Ascending aorta (tissue), 2 donors: ENCODE results near the gene C2orf78. TPM values are rescaled to one million over a fixed set of nuclear protein-coding genes. Genes with fewer than 3 reads are reported as not detected.

Source experiments
- DNase-seq, 2 donors: peaks; one replicate each; pipeline ENCODE4 v3.0.0-alpha.2; 2019; ENCODE audit warnings: low spot score in 2 of 2
- H3K27ac ChIP-seq, 2 donors: fragments of 200-600 bp; sonication (generic); one replicate each; pipeline ENCODE4 v1.5.1; 2016 to 2017; ENCODE audit warnings: mild to moderate bottlenecking in 1 of 2
- H3K27me3 ChIP-seq: fragments of 200-600 bp; sonication (generic); one replicate; pipeline ENCODE4 v1.5.1; 2017
- H3K36me3 ChIP-seq, 2 donors: fragments of 200-600 bp; sonication (generic); one replicate each; pipeline ENCODE4 v1.5.1; 2016
- H3K4me1 ChIP-seq, 2 donors: fragments of 200-600 bp; sonication (generic); one replicate each; pipeline ENCODE4 v1.5.1; 2016 to 2017; ENCODE audit warnings: mild to moderate bottlenecking in 1 of 2
- H3K4me3 ChIP-seq, 2 donors: fragments of 200-600 bp; sonication (generic); one replicate each; pipeline ENCODE4 v1.5.1; 2016 to 2017; ENCODE audit warnings: mild to moderate bottlenecking in 1 of 2
- H3K9me3 ChIP-seq, 2 donors: fragments of 200-600 bp; sonication (generic); one replicate each; pipeline ENCODE4 v1.5.1; 2016
- intact Hi-C: fragments of 100-400 bp; cut with DNase I; formaldehyde crosslinking; loops from one replicate; pipeline ENCODE4 v1.15.1; 2023
- total RNA-seq: library from RNA; depleted of rRNA; stranded (reverse); fragments of >200 nt; gene quantifications from one replicate; pipeline ENCODE4 v1.1.0, GENCODE V29; 2016
- TF ChIP-seq, protein P1 (sequence below), 3 experiments: fragments of 200-600 bp in 2 of 3; fragments of 450-650 bp in 1 of 3; sonication (generic) in 2 of 3; IDR thresholded peaks; one replicate each; pipeline ENCODE4 v1.5.1; 2016 to 2019; ENCODE audit warnings: antibody characterized with exemption in 3 of 3, mild to moderate bottlenecking in 1 of 3, moderate library complexity in 1 of 3

The C2orf78 gene
- total RNA-seq, 1 donor from 2014 or later: not detected

- TF ChIP-seq, protein P1, sequence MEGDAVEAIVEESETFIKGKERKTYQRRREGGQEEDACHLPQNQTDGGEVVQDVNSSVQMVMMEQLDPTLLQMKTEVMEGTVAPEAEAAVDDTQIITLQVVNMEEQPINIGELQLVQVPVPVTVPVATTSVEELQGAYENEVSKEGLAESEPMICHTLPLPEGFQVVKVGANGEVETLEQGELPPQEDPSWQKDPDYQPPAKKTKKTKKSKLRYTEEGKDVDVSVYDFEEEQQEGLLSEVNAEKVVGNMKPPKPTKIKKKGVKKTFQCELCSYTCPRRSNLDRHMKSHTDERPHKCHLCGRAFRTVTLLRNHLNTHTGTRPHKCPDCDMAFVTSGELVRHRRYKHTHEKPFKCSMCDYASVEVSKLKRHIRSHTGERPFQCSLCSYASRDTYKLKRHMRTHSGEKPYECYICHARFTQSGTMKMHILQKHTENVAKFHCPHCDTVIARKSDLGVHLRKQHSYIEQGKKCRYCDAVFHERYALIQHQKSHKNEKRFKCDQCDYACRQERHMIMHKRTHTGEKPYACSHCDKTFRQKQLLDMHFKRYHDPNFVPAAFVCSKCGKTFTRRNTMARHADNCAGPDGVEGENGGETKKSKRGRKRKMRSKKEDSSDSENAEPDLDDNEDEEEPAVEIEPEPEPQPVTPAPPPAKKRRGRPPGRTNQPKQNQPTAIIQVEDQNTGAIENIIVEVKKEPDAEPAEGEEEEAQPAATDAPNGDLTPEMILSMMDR (IDR thresholded peaks at IDR 0.05): no peak
- Histone ChIP-seq H3K4me3 (no peak overlapping the region), H3K27ac (no peak overlapping the region), H3K4me1 (peaks cover 0 to under 1% of the 10 kb centered on the region in 2 donors), H3K36me3 (no peaks in the 10 kb centered on the region), H3K9me3 (no peaks in the 10 kb centered on the region), H3K27me3 (no peaks in the 10 kb centered on the region)
- intact Hi-C loops: loop anchor here (5.0 kb wide), 1 partner anchor 509 kb away; no protein-coding TSS in a partner anchor
- DNase-seq: no peak
Observed at GRCh38 chr2:73822991-73823390, 39.0 kb downstream of the C2orf78 start.

- DNase-seq: no peak
- H3K9me3 ChIP-seq: no peaks in the 10 kb centered on the region
- no peaks in the 10 kb centered on the region for H3K36me3 ChIP-seq
- H3K4me1 ChIP-seq: peaks cover 0 to 4% of the 10 kb centered on the region in 2 donors
- intact Hi-C loops: loop anchor here (5.0 kb wide), 1 partner anchor 509 kb away; no protein-coding TSS in a partner anchor
- no peaks in the 10 kb centered on the region for H3K27me3 ChIP-seq
- TF ChIP-seq, protein P1 (IDR thresholded peaks at IDR 0.05): no peak
- no peak overlapping the region for H3K4me3 ChIP-seq
- H3K27ac ChIP-seq: no peak overlapping the region
Observed at GRCh38 chr2:73823416-73823815, 39.4 kb downstream of the C2orf78 start.

GRCh38 chr2:73823916-73824523 is 40.0 kb downstream of the C2orf78 start:
- Histone ChIP-seq H3K4me1 (peaks cover 0 to 4% of the 10 kb centered on the region in 2 donors), H3K27me3 (no peaks in the 10 kb centered on the region), H3K9me3 (no peaks in the 10 kb centered on the region), H3K4me3 (no peak overlapping the region), H3K36me3 (no peaks in the 10 kb centered on the region), H3K27ac (no peak overlapping the region)
- no peak for DNase-seq
- TF ChIP-seq, protein P1 (IDR thresholded peaks at IDR 0.05): peak; percentile 70 to 78 (median 76)
- intact Hi-C loops: loop anchor here (1.0 to 5.0 kb wide), 2 partner anchors 437 to 508 kb away; no protein-coding TSS in a partner anchor

GRCh38 chr2:73825408-73825807 is 41.4 kb downstream of the C2orf78 start:
- Histone ChIP-seq H3K4me1 (peaks cover 3 to 7% of the 10 kb centered on the region in 2 donors), H3K4me3 (no peak overlapping the region), H3K36me3 (no peaks in the 10 kb centered on the region), H3K27ac (no peak overlapping the region), H3K27me3 (no peaks in the 10 kb centered on the region), H3K9me3 (no peaks in the 10 kb centered on the region)
- intact Hi-C loops: loop anchor here (5.0 kb wide), 2 partner anchors 297 to 632 kb away; partner anchors contain the start of genes INO80B and WBP1
- TF ChIP-seq, protein P1 (IDR thresholded peaks at IDR 0.05): no peak
- DNase-seq: no peak

DNA sequence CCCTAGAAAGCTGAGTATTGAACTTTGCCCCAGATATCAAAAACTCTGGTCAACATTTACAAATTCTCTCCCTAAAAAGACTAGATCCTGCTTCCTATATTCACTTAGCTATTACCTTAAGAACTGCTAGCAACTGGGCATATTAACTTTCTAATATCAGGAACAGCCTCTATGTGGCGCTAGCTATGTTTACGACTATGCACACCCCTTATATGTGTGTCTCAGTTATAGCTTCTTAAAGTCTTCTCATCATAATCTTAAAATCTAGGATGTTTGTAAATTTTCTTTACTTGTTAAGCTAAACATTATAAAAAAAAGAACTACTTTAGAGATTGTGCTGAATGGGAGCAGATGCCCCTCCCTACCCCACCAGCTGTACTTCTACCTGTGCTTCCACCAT is 43.0 kb downstream of the C2orf78 start:
- Histone ChIP-seq H3K36me3 (peaks cover 0 to 5% of the 10 kb centered on the region in 2 donors), H3K4me3 (no peak overlapping the region), H3K27me3 (no peaks in the 10 kb centered on the region), H3K4me1 (peaks cover 3 to 7% of the 10 kb centered on the region in 2 donors), H3K27ac (no peak overlapping the region), H3K9me3 (no peaks in the 10 kb centered on the region)
- intact Hi-C loops: loop anchor here (5.0 kb wide), 2 partner anchors 295 to 630 kb away; partner anchors contain the start of genes INO80B and WBP1
- DNase-seq: no peak
- TF ChIP-seq, protein P1 (IDR thresholded peaks at IDR 0.05): peak in 2 of 3 experiments; percentile 4 to 5
